22Rv1 (cell line): Measurements from ENCODE around the gene BCAS1.

Experiments used
- H3K27ac ChIP-seq: fragments of 450-650 bp; 2 replicates; pipeline ENCODE4 v1.5.1; 2017
- CTCF ChIP-seq: fragments of 450-650 bp; IDR thresholded peaks from 2 replicates; pipeline ENCODE4 v1.5.1; 2017; ENCODE audit warnings: mild to moderate bottlenecking
- ZFX ChIP-seq: fragments of 450-650 bp; IDR thresholded peaks from 2 replicates; pipeline ENCODE4 v1.6.1; 2017; ENCODE audit warnings: antibody characterized with exemption, borderline replicate concordance

BCAS1 gene

GRCh38 chr20:53897884-53898555, 172.4 kb downstream of the BCAS1 start:
- no peak overlapping the region for H3K27ac ChIP-seq
- TF ChIP-seq CTCF, result no peak
- no peak for TF ChIP-seq ZFX

GRCh38 chr20:53896647-53897046, 173.7 kb downstream of the BCAS1 start:
- TF ChIP-seq CTCF, result no peak
- no peak for TF ChIP-seq ZFX
- H3K27ac ChIP-seq, result no peak overlapping the region

GRCh38 chr20:53896041-53896440, 174.4 kb downstream of the BCAS1 start:
- no peak overlapping the region for H3K27ac ChIP-seq
- TF ChIP-seq CTCF (no peak), ZFX (no peak)

- TF ChIP-seq CTCF (no peak), ZFX (no peak)
These were observed 175.0 kb downstream of the BCAS1 start for GRCh38 chr20:53895385-53895755.

GRCh38 chr20:53894707-53895384, 175.5 kb downstream of the BCAS1 start:
- no peak for TF ChIP-seq ZFX
- TF ChIP-seq CTCF, result no peak
- no peak overlapping the region for H3K27ac ChIP-seq

More at GRCh38 chr20:53895385-53895755, 175.0 kb downstream of the BCAS1 start:
- H3K27ac ChIP-seq, result no peak overlapping the region
